ENCODE data around the gene C15orf62. TPM values are rescaled to one million over a fixed set of nuclear protein-coding genes. Genes with fewer than 3 reads are reported as not detected.

Gene C15orf62
- total RNA-seq, 6 donors from 2014 or later, result 0.81 to 4.2 (median 1.4) TPM

DNA sequence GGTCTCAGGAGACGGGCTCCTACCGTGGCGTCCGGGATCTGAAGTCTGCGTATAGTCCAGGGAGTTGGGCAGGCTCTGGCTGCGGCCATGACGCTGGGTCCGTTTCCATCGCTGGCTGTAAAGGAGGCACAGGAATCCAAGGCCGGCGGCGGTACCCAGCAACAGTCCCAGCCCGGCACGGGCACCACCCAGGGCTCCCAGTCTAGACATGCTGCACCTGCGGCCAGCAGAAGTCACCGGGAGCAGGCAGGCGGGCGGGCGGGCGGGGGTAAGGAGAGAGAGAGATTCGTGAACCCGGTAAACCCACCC is 15.3 kb upstream of the C15orf62 start:
- Histone ChIP-seq H3K4me1 (peaks cover 10 to 24% (median 20%) of the 10 kb centered on the region in 4 donors), H3K36me3 (peaks cover 6 to 27% (median 13%) of the 10 kb centered on the region in 4 donors), H3K27ac (peak overlapping the region; percentile 79 to 93 (median 90)), H3K9me3 (no peaks in the 10 kb centered on the region), H3K4me3 (peak overlapping the region; percentile 75 to 97 (median 89)), H3K27me3 (no peaks in the 10 kb centered on the region)
- TF ChIP-seq POLR2AphosphoS5 (IDR thresholded peaks at IDR 0.05), result no peak
- DNase-seq, result peak; percentile 37 to 85
- WGBS, 2 donors, result 2% methylated on average over 15 of the region's 22 CpGs; no CpG with 5 or more reads in 1 of the 2 donors
- ATAC-seq (ENCODE audit: low FRiP score in 2 of 2), result peak; percentile 31 to 63

GRCh38 chr15:40754883-40755811 is 14.6 kb upstream of the C15orf62 start, which contains the start of gene RMDN3:
Gene RMDN3 (minus strand): TSS chr15:40755254. CDS start chr15:40754783, 471 bp downstream.
- ATAC-seq (ENCODE audit: low FRiP score in 2 of 2) (peak; percentile 99 to 100), DNase-seq (peak; percentile 96 to 99)
- WGBS, 2 donors, result 1 to 2% methylated on average over 20 to 66 of the region's 66 CpGs
- Histone ChIP-seq H3K27me3 (no peaks in the 10 kb centered on the region), H3K4me3 (peak within 1 kb of the TSS; percentile 75 to 97 (median 89)), H3K9me3 (no peaks in the 10 kb centered on the region), H3K27ac (peak within 1 kb of the TSS; percentile 79 to 93 (median 90)), H3K36me3 (peaks cover 6 to 24% (median 13%) of the 10 kb centered on the region in 4 donors), H3K4me1 (peaks cover 10 to 24% (median 20%) of the 10 kb centered on the region in 4 donors)
- TF ChIP-seq POLR2AphosphoS5 (IDR thresholded peaks at IDR 0.05) (peak; percentile 85), POLR2A (IDR thresholded peaks at IDR 0.05) (peak in 3 of 4 donors; percentile 51 to 90 (median 85)), EP300 (IDR thresholded peaks at IDR 0.05) (no peak)
- TF ChIP-seq, protein P1, sequence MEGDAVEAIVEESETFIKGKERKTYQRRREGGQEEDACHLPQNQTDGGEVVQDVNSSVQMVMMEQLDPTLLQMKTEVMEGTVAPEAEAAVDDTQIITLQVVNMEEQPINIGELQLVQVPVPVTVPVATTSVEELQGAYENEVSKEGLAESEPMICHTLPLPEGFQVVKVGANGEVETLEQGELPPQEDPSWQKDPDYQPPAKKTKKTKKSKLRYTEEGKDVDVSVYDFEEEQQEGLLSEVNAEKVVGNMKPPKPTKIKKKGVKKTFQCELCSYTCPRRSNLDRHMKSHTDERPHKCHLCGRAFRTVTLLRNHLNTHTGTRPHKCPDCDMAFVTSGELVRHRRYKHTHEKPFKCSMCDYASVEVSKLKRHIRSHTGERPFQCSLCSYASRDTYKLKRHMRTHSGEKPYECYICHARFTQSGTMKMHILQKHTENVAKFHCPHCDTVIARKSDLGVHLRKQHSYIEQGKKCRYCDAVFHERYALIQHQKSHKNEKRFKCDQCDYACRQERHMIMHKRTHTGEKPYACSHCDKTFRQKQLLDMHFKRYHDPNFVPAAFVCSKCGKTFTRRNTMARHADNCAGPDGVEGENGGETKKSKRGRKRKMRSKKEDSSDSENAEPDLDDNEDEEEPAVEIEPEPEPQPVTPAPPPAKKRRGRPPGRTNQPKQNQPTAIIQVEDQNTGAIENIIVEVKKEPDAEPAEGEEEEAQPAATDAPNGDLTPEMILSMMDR (IDR thresholded peaks at IDR 0.05), result peak in 5 of 6 experiments; percentile 23 to 54 (median 31)

DNA sequence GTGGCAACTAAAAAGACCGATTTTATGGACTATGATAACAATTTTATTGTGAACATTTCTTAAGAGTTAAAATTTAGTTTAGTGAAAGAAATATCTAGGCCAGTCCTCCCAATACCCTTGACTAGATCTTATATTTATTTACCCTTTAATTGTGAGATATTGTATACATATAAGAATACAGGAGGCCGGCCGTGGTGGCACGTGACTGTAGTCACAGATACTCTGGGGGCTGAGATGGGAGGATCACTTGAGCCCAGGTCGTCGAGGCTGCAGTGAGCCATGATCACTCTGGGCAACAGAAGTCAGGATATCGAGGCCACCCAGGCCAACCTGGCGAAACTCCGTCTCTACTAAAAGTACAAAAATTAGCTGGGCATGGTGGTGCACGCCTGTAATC is 14.0 kb upstream of the C15orf62 start:
- H3K27ac ChIP-seq, result peak overlapping the region; percentile 79 to 93 (median 90)
- H3K36me3 ChIP-seq, result peaks cover 5 to 17% (median 10%) of the 10 kb centered on the region in 4 donors
- 68 to 75% methylated on average over 10 of the region's 10 CpGs for WGBS, 2 donors
- H3K4me1 ChIP-seq, result peaks cover 10 to 24% (median 20%) of the 10 kb centered on the region in 4 donors
- DNase-seq, result no peak
- ATAC-seq (ENCODE audit: low FRiP score in 2 of 2), result no peak
- TF ChIP-seq EP300 (IDR thresholded peaks at IDR 0.05), result no peak
- H3K27me3 ChIP-seq, result no peaks in the 10 kb centered on the region
- peak overlapping the region; percentile 75 to 97 (median 89) for H3K4me3 ChIP-seq
- no peaks in the 10 kb centered on the region for H3K9me3 ChIP-seq

DNA sequence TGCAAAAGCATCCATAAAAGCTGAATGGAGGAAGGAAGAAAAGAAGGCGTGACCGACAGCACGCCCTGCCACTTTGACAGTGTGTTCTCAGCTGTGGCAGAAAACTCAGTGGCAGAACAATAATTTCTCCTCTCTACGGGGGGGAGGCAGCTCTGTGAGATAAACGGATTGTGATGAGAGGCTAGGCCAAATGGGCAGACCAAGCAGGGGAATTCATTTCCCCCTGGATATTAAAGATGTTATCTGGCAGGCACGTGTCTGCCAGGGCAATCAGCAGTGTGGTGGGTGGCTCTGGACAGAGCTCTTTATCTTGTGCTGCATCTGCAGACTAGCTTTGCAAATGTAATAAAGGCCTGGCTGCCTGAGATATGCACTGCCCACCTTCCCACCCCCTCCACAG is 12.8 kb upstream of the C15orf62 start:
- Histone ChIP-seq H3K4me1 (peaks cover 10 to 24% (median 20%) of the 10 kb centered on the region in 4 donors), H3K27ac (no peak overlapping the region), H3K36me3 (peaks cover 0 to 6% (median 2%) of the 10 kb centered on the region in 4 donors), H3K4me3 (no peak overlapping the region), H3K27me3 (no peaks in the 10 kb centered on the region), H3K9me3 (no peaks in the 10 kb centered on the region)
- 33 to 55% methylated on average over 6 of the region's 6 CpGs for WGBS, 2 donors
- TF ChIP-seq EP300 (IDR thresholded peaks at IDR 0.05) (no peak), POLR2A (IDR thresholded peaks at IDR 0.05) (no peak), POLR2AphosphoS5 (IDR thresholded peaks at IDR 0.05) (no peak)
- TF ChIP-seq, protein P1 (IDR thresholded peaks at IDR 0.05), result no peak
- DNase-seq (no peak), ATAC-seq (ENCODE audit: low FRiP score in 2 of 2) (no peak)

DNA sequence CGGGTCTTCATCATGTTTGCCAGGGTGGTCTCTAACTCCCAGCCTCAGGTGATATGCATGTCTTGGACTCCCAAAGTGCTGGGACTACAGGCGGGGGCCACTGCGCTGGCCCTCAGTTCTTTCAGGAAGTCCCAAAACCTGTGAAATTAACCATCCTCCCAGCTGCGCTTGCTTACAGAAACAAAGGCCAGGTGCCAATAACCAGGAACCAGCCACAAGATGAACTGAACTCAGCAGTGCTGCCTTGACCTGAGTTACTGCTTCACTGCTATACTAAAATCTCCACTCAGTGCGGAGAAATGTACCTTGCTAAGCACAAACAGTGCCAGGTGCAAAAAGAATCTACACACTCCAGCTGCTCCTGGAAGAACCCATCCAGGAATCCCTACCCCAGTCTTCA is 9.8 kb upstream of the C15orf62 start:
- Histone ChIP-seq H3K9me3 (no peaks in the 10 kb centered on the region), H3K27me3 (no peaks in the 10 kb centered on the region), H3K4me1 (peaks cover 20 to 30% (median 21%) of the 10 kb centered on the region in 4 donors), H3K27ac (no peak overlapping the region), H3K36me3 (no peaks in the 10 kb centered on the region), H3K4me3 (no peak overlapping the region)
- no peak for ATAC-seq (ENCODE audit: low FRiP score in 2 of 2)
- TF ChIP-seq, protein P1 (IDR thresholded peaks at IDR 0.05), result no peak
- TF ChIP-seq EP300 (IDR thresholded peaks at IDR 0.05) (no peak), POLR2AphosphoS5 (IDR thresholded peaks at IDR 0.05) (no peak), POLR2A (IDR thresholded peaks at IDR 0.05) (no peak)
- no peak for DNase-seq
- WGBS, 2 donors, result 94 to 96% methylated on average over 5 of the region's 5 CpGs

Measured in upper lobe of left lung (tissue), 6 donors.